Activated gamma-delta T cell (primary cell): ENCODE results near the gene TMED10.
"Not testable (repeated sequence)": the region's sequence is repeated elsewhere in the genome, so short reads cannot be mapped to it uniquely, and the experiment has no call there.

Experiments
- DNase-seq: peaks from one replicate; lab custom pipeline; 2025; lab: John Stamatoyannopoulos, UW

Gene TMED10

GRCh38 chr14:75158843-75159614, 17.4 kb downstream of the TMED10 start:
- DNase-seq: no peak

- no peak for DNase-seq
Observed at GRCh38 chr14:75156901-75157300, 19.5 kb downstream of the TMED10 start.

- no peak for DNase-seq
Observed at GRCh38 chr14:75156111-75156510, 20.3 kb downstream of the TMED10 start.

GRCh38 chr14:75155169-75155568, 21.2 kb downstream of the TMED10 start:
- no peak for DNase-seq

- DNase-seq: no peak
Observed at GRCh38 chr14:75153295-75153694, 23.1 kb downstream of the TMED10 start.

- no peak for DNase-seq
Observed at GRCh38 chr14:75151851-75152250, 24.6 kb downstream of the TMED10 start.

GRCh38 chr14:75150637-75151036, 25.8 kb downstream of the TMED10 start:
- DNase-seq: not testable (repeated sequence)

GRCh38 chr14:75150150-75150549, 26.3 kb downstream of the TMED10 start:
- no peak for DNase-seq

- DNase-seq: no peak
Observed at GRCh38 chr14:75147423-75148071, 28.9 kb downstream of the TMED10 start.

GRCh38 chr14:75144944-75145343, 31.5 kb downstream of the TMED10 start:
- DNase-seq: no peak

- DNase-seq: no peak
Observed at GRCh38 chr14:75143761-75144527, 32.5 kb downstream of the TMED10 start.

- no peak for DNase-seq
Observed at GRCh38 chr14:75142494-75142893, 33.9 kb downstream of the TMED10 start.

- no peak for DNase-seq
Observed at GRCh38 chr14:75141967-75142366, 34.4 kb downstream of the TMED10 start.

GRCh38 chr14:75141062-75141461, 35.4 kb downstream of the TMED10 start:
- no peak for DNase-seq

GRCh38 chr14:75140620-75141019, 35.8 kb downstream of the TMED10 start:
- DNase-seq: no peak

GRCh38 chr14:75139185-75139584, 37.2 kb downstream of the TMED10 start:
- DNase-seq: no peak

- no peak for DNase-seq
Observed at GRCh38 chr14:75138492-75138891, 37.9 kb downstream of the TMED10 start.

GRCh38 chr14:75134644-75135043, 41.8 kb downstream of the TMED10 start:
- no peak for DNase-seq

GRCh38 chr14:75133597-75133996, 42.8 kb downstream of the TMED10 start:
- no peak for DNase-seq

GRCh38 chr14:75132382-75133086, 43.9 kb downstream of the TMED10 start:
- DNase-seq: no peak

- DNase-seq: no peak
Observed at GRCh38 chr14:75128596-75128990, 47.8 kb downstream of the TMED10 start.
